ENCODE measurements around the gene ATG12. TPM values are rescaled to one million over a fixed set of nuclear protein-coding genes. Genes with fewer than 3 reads are reported as not detected.

ATG12 gene
- polyA plus RNA-seq, 1 donor (not counting 4 experiments of a cell fraction or from before 2014, with no cell fraction given): 90.7 TPM

GRCh38 chr5:115778417-115778816, 62.9 kb downstream of the ATG12 start:
- TF ChIP-seq, protein P1, sequence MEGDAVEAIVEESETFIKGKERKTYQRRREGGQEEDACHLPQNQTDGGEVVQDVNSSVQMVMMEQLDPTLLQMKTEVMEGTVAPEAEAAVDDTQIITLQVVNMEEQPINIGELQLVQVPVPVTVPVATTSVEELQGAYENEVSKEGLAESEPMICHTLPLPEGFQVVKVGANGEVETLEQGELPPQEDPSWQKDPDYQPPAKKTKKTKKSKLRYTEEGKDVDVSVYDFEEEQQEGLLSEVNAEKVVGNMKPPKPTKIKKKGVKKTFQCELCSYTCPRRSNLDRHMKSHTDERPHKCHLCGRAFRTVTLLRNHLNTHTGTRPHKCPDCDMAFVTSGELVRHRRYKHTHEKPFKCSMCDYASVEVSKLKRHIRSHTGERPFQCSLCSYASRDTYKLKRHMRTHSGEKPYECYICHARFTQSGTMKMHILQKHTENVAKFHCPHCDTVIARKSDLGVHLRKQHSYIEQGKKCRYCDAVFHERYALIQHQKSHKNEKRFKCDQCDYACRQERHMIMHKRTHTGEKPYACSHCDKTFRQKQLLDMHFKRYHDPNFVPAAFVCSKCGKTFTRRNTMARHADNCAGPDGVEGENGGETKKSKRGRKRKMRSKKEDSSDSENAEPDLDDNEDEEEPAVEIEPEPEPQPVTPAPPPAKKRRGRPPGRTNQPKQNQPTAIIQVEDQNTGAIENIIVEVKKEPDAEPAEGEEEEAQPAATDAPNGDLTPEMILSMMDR (optimal IDR thresholded peaks at IDR 0.05 in 1 of 3, IDR thresholded peaks at IDR 0.05 in 1 of 3, conservative IDR thresholded peaks at IDR 0.05 in 1 of 3; ENCODE audit: extremely low read depth in 1 of 3, insufficient read depth in 2 of 3, low read length in 3 of 3): no peak
- TF ChIP-seq EZH2 (IDR thresholded peaks at IDR 0.05; ENCODE audit: low read length): no peak
- H3K9me3 ChIP-seq (ENCODE audit: control insufficient read depth, low read depth, low read length): no peaks in the 10 kb centered on the region
- H3K4me1 ChIP-seq (ENCODE audit: control insufficient read depth, extremely low read depth, insufficient read depth, low read length): no peaks in the 10 kb centered on the region
- DNase-seq (ENCODE audit: low read depth, low spot score) (no peak), FAIRE-seq (no peak)
- no peak overlapping the region for H3K4me2 ChIP-seq (ENCODE audit: control insufficient read depth, extremely low read depth, insufficient read depth, low read depth, low read length)
- dilution Hi-C loops (cut with MboI; ENCODE audit: extremely low pct_ligation_motif_present, low sequenced_read_pairs): no loop called here
- H2AFZ ChIP-seq (ENCODE audit: control insufficient read depth, low read length): no peak overlapping the region
- H3K27me3 ChIP-seq (ENCODE audit: control insufficient read depth, extremely low read depth, insufficient read depth, low read length): no peaks in the 10 kb centered on the region
- H3K4me3 ChIP-seq (ENCODE audit: control insufficient read depth in 2 of 3, extremely low read depth in 1 of 3, insufficient read depth in 2 of 3, low read depth in 1 of 3, low read length in 3 of 3): no peak overlapping the region
- H3K9me1 ChIP-seq (ENCODE audit: control insufficient read depth, extremely low read depth, insufficient read depth, low read length): no peaks in the 10 kb centered on the region
- no peaks in the 10 kb centered on the region for H4K20me1 ChIP-seq (ENCODE audit: control insufficient read depth, extremely low read depth, insufficient read depth, low read length)
- no peak overlapping the region for H3K27ac ChIP-seq (ENCODE audit: control insufficient read depth, insufficient read depth, low read length)
- H3K36me3 ChIP-seq (ENCODE audit: control insufficient read depth in 2 of 2, extremely low read depth in 1 of 2, insufficient read depth in 2 of 2, low read length in 2 of 2): no peaks in the 10 kb centered on the region
- no peak overlapping the region for H3K9ac ChIP-seq (ENCODE audit: control insufficient read depth, extremely low read depth, insufficient read depth, low read length)
- H3K79me2 ChIP-seq (ENCODE audit: control insufficient read depth, insufficient read depth, low read length): no peaks in the 10 kb centered on the region

Other genes with a start within 250 kb of the ATG12 start
- 0.06 TPM in 1 of 3 replicates, not detected in the others for gene TICAM2, start 239.1 kb downstream of the ATG12 start, polyA plus RNA-seq
- 38.2 to 77.9 TPM (median 58.8 TPM) in 3 replicates for gene TMED7, start 215.5 kb downstream of the ATG12 start, polyA plus RNA-seq
- gene CDO1, start 24.9 kb downstream of the ATG12 start, polyA plus RNA-seq: not detected in 3 replicates
- 72.4 to 153 TPM (median 77.4 TPM) in 3 replicates for gene AP3S1, start 370 bp upstream of the ATG12 start, polyA plus RNA-seq
- gene LVRN, start 120.9 kb upstream of the ATG12 start, polyA plus RNA-seq: 0.05 to 0.23 TPM (median 0.08 TPM) in 3 replicates
- gene ARL14EPL, start 190.9 kb upstream of the ATG12 start, polyA plus RNA-seq: not detected in 3 replicates
- gene COMMD10, start 243.5 kb upstream of the ATG12 start, polyA plus RNA-seq: 13.2 to 22.3 TPM (median 15.6 TPM) in 3 replicates

All from keratinocyte (primary cell).